ENCODE measurements around the gene PARP9. TPM values are rescaled to one million over a fixed set of nuclear protein-coding genes. Genes with fewer than 3 reads are reported as not detected.
"Not testable (repeated sequence)": the region's sequence is repeated elsewhere in the genome, so short reads cannot be mapped to it uniquely, and the experiment has no call there.

PARP9 gene
- total and polyA plus RNA-seq, 2 of the 4 experiments (the other 2 are of a cell fraction), result 6.7 to 7.7 TPM

GRCh38 chr3:122568755-122569154, 4.7 kb upstream of the PARP9 start:
- intact Hi-C loops (cut with micrococcal nuclease) (loop anchor here (10.0 kb wide), 2 partner anchors 376 to 456 kb away; partner anchors contain the start of gene SEMA5B), in situ Hi-C loops (cut with MboI; ENCODE audit: low sequenced_read_pairs) (no loop called here), dilution Hi-C loops (cut with HindIII; ENCODE audit: low sequenced_read_pairs, unreplicated experiment) (no loop called here)
- Histone ChIP-seq H3K14ac (replicated peaks; ENCODE audit: low read depth, low read length) (no peak overlapping the region), H2BK15ac (ENCODE audit: low read depth, low read length) (no peak overlapping the region), H3K4me2 (ENCODE audit: low read depth, low read length) (no peak overlapping the region), H2AK9ac (replicated peaks; ENCODE audit: low read depth, low read length, poor library complexity) (no peak overlapping the region), H2BK5ac (ENCODE audit: low read depth, low read length, poor library complexity, severe bottlenecking) (no peak overlapping the region), H3K56ac (ENCODE audit: extremely low read depth, insufficient read depth, low read length) (no peak overlapping the region), H3K18ac (ENCODE audit: low read depth, low read length) (no peak overlapping the region), H3K27ac (ENCODE audit: insufficient read depth, low read length) (no peak overlapping the region), H3K79me1 (ENCODE audit: low read depth in 1 of 2, low read length in 2 of 2) (peaks cover 11 to 20% of the 10 kb centered on the region in 2 experiments), H4K8ac (ENCODE audit: low read depth in 2 of 2, low read length in 2 of 2) (no peak overlapping the region), H4K5ac (ENCODE audit: low read depth, low read length) (no peak overlapping the region), H3K23ac (ENCODE audit: low read depth, low read length) (no peak overlapping the region), H4K91ac (ENCODE audit: insufficient read depth, low read depth, low read length) (no peak overlapping the region), H3K9me3 (ENCODE audit: control insufficient read depth, insufficient read depth, low read length) (no peaks in the 10 kb centered on the region), H2AK5ac (ENCODE audit: low read depth, low read length) (no peak overlapping the region), H3K4ac (ENCODE audit: low read depth, low read length) (no peak overlapping the region), H2BK120ac (ENCODE audit: low read depth, low read length) (no peak overlapping the region), H3K36me3 (ENCODE audit: control insufficient read depth, insufficient read depth, low read length) (peaks cover 18% of the 10 kb centered on the region), H4K20me1 (ENCODE audit: insufficient read depth, low read length) (no peaks in the 10 kb centered on the region), H3K9ac (ENCODE audit: low read depth, low read length) (no peak overlapping the region), H3K4me3 (ENCODE audit: insufficient read depth, low read depth, low read length) (no peak overlapping the region), H3K9me1 (ENCODE audit: insufficient read depth, low read length) (peaks cover 3% of the 10 kb centered on the region; the same call in 1 of the 2 replicates), H2BK20ac (ENCODE audit: low read depth, low read length) (no peak overlapping the region), H3K4me1 (ENCODE audit: control insufficient read depth, insufficient read depth, low read length) (peaks cover 5% of the 10 kb centered on the region; the same call in 1 of the 2 replicates), H3K27me3 (ENCODE audit: control insufficient read depth, insufficient read depth, low read length) (no peaks in the 10 kb centered on the region), H2AFZ (replicated peaks; ENCODE audit: low read length, poor library complexity) (no peak overlapping the region)
- no peak for DNase-seq
- no TSS peak for BruUV-seq (replicated peaks)
- ATAC-seq (ENCODE audit: low read depth), result no peak
- TF ChIP-seq POLR2A (IDR thresholded peaks at IDR 0.05; ENCODE audit: low read depth, low read length) (no peak), CHD1 (IDR thresholded peaks at IDR 0.05; ENCODE audit: low read depth, low read length) (no peak), SMC3 (IDR thresholded peaks at IDR 0.05; ENCODE audit: low read depth, low read length) (no peak), FOS (IDR thresholded peaks at IDR 0.05; ENCODE audit: low read depth, low read length) (no peak), BHLHE40 (IDR thresholded peaks at IDR 0.05; ENCODE audit: low read depth, low read length) (no peak), RAD21 (IDR thresholded peaks at IDR 0.05; ENCODE audit: low read length) (no peak), ELK1 (IDR thresholded peaks at IDR 0.05; ENCODE audit: borderline replicate concordance, low read depth, low read length) (no peak), MAZ (IDR thresholded peaks at IDR 0.05; ENCODE audit: borderline replicate concordance, low read depth, low read length) (no peak), MXI1 (IDR thresholded peaks at IDR 0.05; ENCODE audit: borderline replicate concordance, low read depth, low read length) (no peak)
- WGBS, 2 experiments (ENCODE audit: extremely low coverage in 2 of 2, insufficient read length in 1 of 2), result no CpG with 5 or more reads among the region's 3 CpGs
- ChIA-PET POLR2A (ENCODE audit: unreplicated experiment) (no interaction called here), CTCF (no interaction called here)

- H3K9me3 ChIP-seq (ENCODE audit: control insufficient read depth, insufficient read depth, low read length); H4K20me1 ChIP-seq (ENCODE audit: insufficient read depth, low read length); H2BK20ac ChIP-seq (ENCODE audit: low read depth, low read length); H3K4ac ChIP-seq (ENCODE audit: low read depth, low read length); H3K4me3 ChIP-seq (ENCODE audit: insufficient read depth, low read depth, low read length); dilution Hi-C loops (cut with HindIII; ENCODE audit: low sequenced_read_pairs, unreplicated experiment); CTCF ChIA-PET; H3K4me2 ChIP-seq (ENCODE audit: low read depth, low read length); H2BK5ac ChIP-seq (ENCODE audit: low read depth, low read length, poor library complexity, severe bottlenecking); H3K27me3 ChIP-seq (ENCODE audit: control insufficient read depth, insufficient read depth, low read length); H2BK120ac ChIP-seq (ENCODE audit: low read depth, low read length); H3K18ac ChIP-seq (ENCODE audit: low read depth, low read length); BruUV-seq (replicated peaks); ATAC-seq (ENCODE audit: low read depth); H4K5ac ChIP-seq (ENCODE audit: low read depth, low read length); H3K4me1 ChIP-seq (ENCODE audit: control insufficient read depth, insufficient read depth, low read length); H3K23ac ChIP-seq (ENCODE audit: low read depth, low read length); H2AK9ac ChIP-seq (replicated peaks; ENCODE audit: low read depth, low read length, poor library complexity); H2AK5ac ChIP-seq (ENCODE audit: low read depth, low read length); H4K91ac ChIP-seq (ENCODE audit: insufficient read depth, low read depth, low read length); H3K9me1 ChIP-seq (ENCODE audit: insufficient read depth, low read length); H3K27ac ChIP-seq (ENCODE audit: insufficient read depth, low read length); in situ Hi-C loops (cut with MboI; ENCODE audit: low sequenced_read_pairs); H3K14ac ChIP-seq (replicated peaks; ENCODE audit: low read depth, low read length); H3K9ac ChIP-seq (ENCODE audit: low read depth, low read length); H2AFZ ChIP-seq (replicated peaks; ENCODE audit: low read length, poor library complexity); H3K56ac ChIP-seq (ENCODE audit: extremely low read depth, insufficient read depth, low read length); H2BK15ac ChIP-seq (ENCODE audit: low read depth, low read length); H4K8ac ChIP-seq (ENCODE audit: low read depth in 2 of 2, low read length in 2 of 2); DNase-seq; POLR2A ChIA-PET (ENCODE audit: unreplicated experiment): not testable (repeated sequence)
- no CpG with 5 or more reads among the region's 7 CpGs for WGBS, 2 experiments (ENCODE audit: extremely low coverage in 2 of 2, insufficient read length in 1 of 2)
- intact Hi-C loops (cut with micrococcal nuclease), result loop anchor here (10.0 kb wide), 2 partner anchors 377 to 457 kb away; partner anchors contain the start of gene SEMA5B
- peaks cover 18% of the 10 kb centered on the region for H3K36me3 ChIP-seq (ENCODE audit: control insufficient read depth, insufficient read depth, low read length)
- H3K79me1 ChIP-seq (ENCODE audit: low read depth in 1 of 2, low read length in 2 of 2), result peaks cover 15 to 23% of the 10 kb centered on the region in 2 experiments
These were observed 4.0 kb upstream of the PARP9 start for GRCh38 chr3:122568131-122568530.

Measured in IMR-90 (cell line).